GM12878 (cell line): ENCODE data around the gene SMR3B. TPM values are rescaled to one million over a fixed set of nuclear protein-coding genes. Genes with fewer than 3 reads are reported as not detected.

ENCODE experiments used
- ATAC-seq: fragments of 200-7000 bp; cut with Tn5 transposase; 3 replicates; pipeline ENCODE4 v1.9.1; 2020; ENCODE audit warnings: mild to moderate bottlenecking, moderate library complexity
- BruUV-seq: library from RNA; stranded (reverse); fragments of 400-500 nt; replicated peaks from 2 replicates; lab custom pipeline; 2021; lab: Mats Ljungman, UMichigan
- CTCF ChIA-PET: fragments of 300-600 bp; sonication (Branson Sonifier 250); formaldehyde crosslinking; extraction: SDS; loops from one replicate; lab custom pipeline; 2021; ENCODE audit warnings: inconsistent platforms; lab: Yijun Ruan, JAX
- POLR2A ChIA-PET: fragments of 350-600 bp; formaldehyde crosslinking; extraction: SDS; loops from one replicate; lab custom pipeline; 2021; ENCODE audit warnings: inconsistent platforms; lab: Charles Lee
- RAD21 ChIA-PET: fragments of 300-600 bp; sonication (Branson Sonifier 250); formaldehyde crosslinking; loops from one replicate; lab custom pipeline; 2023; ENCODE audit warnings: antibody characterized with exemption; ENCODE audit not compliant: unreplicated experiment; lab: Charles Lee
- SMC1A ChIA-PET: fragments of 300-600 bp; sonication (Branson Sonifier 250); formaldehyde crosslinking; loops from one replicate; lab custom pipeline; 2023; ENCODE audit not compliant: unreplicated experiment, uncharacterized antibody; lab: Charles Lee
- DNase-seq: peaks from one replicate; pipeline ENCODE4 v3.0.0-alpha.2; 2011; ENCODE audit warnings: low read depth, low spot score
- FAIRE-seq: peaks from 3 replicates; lab custom pipeline; 2011; peaks lifted over from hg19 to GRCh38; lab: Jason Lieb, UNC
- H2AFZ ChIP-seq: 2 replicates; pipeline ENCODE4 v1.6.0; 2011; ENCODE audit warnings: low read depth, low read length, control low read depth; ENCODE audit not compliant: control insufficient read depth
- H3K27ac ChIP-seq: 2 replicates; pipeline ENCODE4 v1.5.1; 2011; ENCODE audit warnings: control low read depth; ENCODE audit not compliant: control insufficient read depth, insufficient read depth
- H3K27me3 ChIP-seq, 2 experiments: replicated peaks in 1 of 2; 2 replicates each; pipeline versions ENCODE4 v1.6.0 to v1.6.1; 2011; ENCODE audit warnings: low read length in 1 of 2; ENCODE audit not compliant: control insufficient read depth in 2 of 2, insufficient read depth in 2 of 2
- H3K36me3 ChIP-seq, 2 experiments: 2 replicates each; pipeline ENCODE4 v1.5.1; 2011; ENCODE audit warnings: low read length in 1 of 2; ENCODE audit not compliant: control insufficient read depth in 2 of 2, insufficient read depth in 2 of 2
- H3K4me1 ChIP-seq: 2 replicates; pipeline ENCODE4 v1.6.1; 2011; ENCODE audit warnings: mild to moderate bottlenecking, low read length, moderate library complexity, mixed read lengths; ENCODE audit not compliant: control insufficient read depth, insufficient read depth
- H3K4me2 ChIP-seq: 2 replicates; pipeline ENCODE4 v1.6.0; 2011; ENCODE audit warnings: control low read depth; ENCODE audit not compliant: control insufficient read depth, insufficient read depth
- H3K4me3 ChIP-seq: fragments of 200-600 bp; sonication (generic); 2 replicates; pipeline ENCODE4 v1.5.1; 2016
- H3K79me2 ChIP-seq: 2 replicates; pipeline ENCODE4 v1.6.0; 2011; ENCODE audit warnings: low read length; ENCODE audit not compliant: control insufficient read depth, insufficient read depth
- H3K9ac ChIP-seq: 2 replicates; pipeline ENCODE4 v1.8.0; 2011; ENCODE audit warnings: low read length, control low read depth, mixed read lengths; ENCODE audit not compliant: control insufficient read depth, insufficient read depth
- H3K9me3 ChIP-seq: replicated peaks from 3 replicates; pipeline ENCODE4 v1.5.1; 2011; ENCODE audit warnings: mild to moderate bottlenecking, low read length; ENCODE audit not compliant: control insufficient read depth, insufficient read depth
- H4K20me1 ChIP-seq: 2 replicates; pipeline ENCODE4 v1.6.0; 2011; ENCODE audit not compliant: control insufficient read depth, insufficient read depth
- ATF2 ChIP-seq: IDR thresholded peaks from 2 replicates; pipeline ENCODE4 v1.6.1; 2012; ENCODE audit warnings: low read length, inconsistent platforms
- ATF3 ChIP-seq: IDR thresholded peaks from 2 replicates; pipeline ENCODE4 v1.6.1; 2011; ENCODE audit warnings: low read depth, mild to moderate bottlenecking, low read length, moderate library complexity, borderline replicate concordance; ENCODE audit errors: extremely low read depth
- ATF7 ChIP-seq: fragments of 450-650 bp; IDR thresholded peaks from 2 replicates; pipeline ENCODE4 v1.6.1; 2016; ENCODE audit warnings: low read depth, mild to moderate bottlenecking
- CEBPB ChIP-seq, 2 experiments: fragments of 150-350 bp in 1 of 2; IDR thresholded peaks; 2 replicates each; pipeline ENCODE4 v1.6.1; 2012 to 2014; ENCODE audit warnings: low read depth in 2 of 2, low read length in 2 of 2, borderline replicate concordance in 1 of 2, inconsistent platforms in 1 of 2
- DPF2 ChIP-seq: fragments of 450-650 bp; IDR thresholded peaks from 2 replicates; pipeline ENCODE4 v1.6.1; 2017; ENCODE audit warnings: mild to moderate bottlenecking
- EP300 ChIP-seq, 2 experiments: fragments of 150-350 bp in 1 of 2; IDR thresholded peaks; 2 replicates each; pipeline ENCODE4 v1.6.1; 2011 to 2012; ENCODE audit warnings: low read depth in 2 of 2, low read length in 2 of 2, borderline replicate concordance in 1 of 2, improper control_type of control experiment in 1 of 2, inconsistent platforms in 1 of 2; ENCODE audit not compliant: control insufficient read depth in 1 of 2
- ESRRA ChIP-seq: IDR thresholded peaks from 2 replicates; pipeline ENCODE4 v1.6.1; 2012; ENCODE audit warnings: mild to moderate bottlenecking, low read length, improper control_type of control experiment
- IKZF1 ChIP-seq: fragments of 450-650 bp; conservative IDR thresholded peaks from 2 replicates; pipeline ENCODE4 v1.6.1; 2017; ENCODE audit warnings: antibody characterized with exemption, mild to moderate bottlenecking
- JUNB ChIP-seq: IDR thresholded peaks from 2 replicates; pipeline ENCODE4 v1.6.1; 2016; ENCODE audit warnings: antibody characterized with exemption, mild to moderate bottlenecking
- LARP7 ChIP-seq: fragments of 450-650 bp; IDR thresholded peaks from 2 replicates; pipeline ENCODE4 v1.6.1; 2017; ENCODE audit warnings: mild to moderate bottlenecking
- MEF2B ChIP-seq: fragments of 450-650 bp; IDR thresholded peaks from 2 replicates; pipeline ENCODE4 v1.6.1; 2018; ENCODE audit warnings: mild to moderate bottlenecking, moderate library complexity; ENCODE audit not compliant: partially characterized antibody, poor library complexity, severe bottlenecking
- MXI1 ChIP-seq: fragments of 150-350 bp; IDR thresholded peaks from 2 replicates; pipeline ENCODE4 v1.6.1; 2011; ENCODE audit warnings: low read depth, mild to moderate bottlenecking, inconsistent platforms, low read length, improper control_type of control experiment
- NBN ChIP-seq: fragments of 450-650 bp; IDR thresholded peaks from 2 replicates; pipeline ENCODE4 v1.6.1; 2016
- NFYB ChIP-seq: IDR thresholded peaks from 2 replicates; pipeline ENCODE4 v1.6.1; 2011; ENCODE audit warnings: low read depth, mild to moderate bottlenecking, low read length, improper control_type of control experiment, moderate library complexity; ENCODE audit not compliant: insufficient read depth
- NR2F1 ChIP-seq: fragments of 450-650 bp; conservative IDR thresholded peaks from 2 replicates; pipeline ENCODE4 v1.6.1; 2017; ENCODE audit warnings: mild to moderate bottlenecking
- NRF1 ChIP-seq: conservative IDR thresholded peaks from 2 replicates; pipeline ENCODE4 v1.6.1; 2011; ENCODE audit warnings: mild to moderate bottlenecking, low read depth, low read length, improper control_type of control experiment
- PBX3 ChIP-seq: IDR thresholded peaks from 2 replicates; pipeline ENCODE4 v1.6.1; 2011; ENCODE audit warnings: mild to moderate bottlenecking, low read depth, low read length, moderate library complexity; ENCODE audit not compliant: insufficient replicate concordance
- PKNOX1 ChIP-seq: fragments of 450-650 bp; IDR thresholded peaks from 2 replicates; pipeline ENCODE4 v1.6.1; 2016; ENCODE audit warnings: mild to moderate bottlenecking
- RAD21 ChIP-seq: IDR thresholded peaks from 2 replicates; pipeline ENCODE4 v1.6.1; 2011; ENCODE audit warnings: mild to moderate bottlenecking, low read depth, low read length, moderate library complexity; ENCODE audit not compliant: insufficient read depth
- RFX5 ChIP-seq: IDR thresholded peaks from 2 replicates; pipeline ENCODE4 v1.6.1; 2011; ENCODE audit warnings: low read depth, low read length, improper control_type of control experiment
- SMAD1 ChIP-seq: fragments of 450-650 bp; IDR thresholded peaks from 2 replicates; pipeline ENCODE4 v1.6.1; 2018; ENCODE audit warnings: mild to moderate bottlenecking, low read depth; ENCODE audit not compliant: partially characterized antibody
- SUPT20H ChIP-seq: IDR thresholded peaks from 2 replicates; pipeline ENCODE4 v1.6.1; 2011; ENCODE audit warnings: low read depth, mild to moderate bottlenecking, low read length, moderate library complexity, borderline replicate concordance; ENCODE audit not compliant: control insufficient read depth
- WGBS: methylation state at CpG from one replicate; pipeline ENCODE4 v1.1.6; 2016; ENCODE audit warnings: low lambda C conversion rate; ENCODE audit not compliant: insufficient replicate concordance, insufficient coverage; ENCODE audit errors: missing lambda C conversion rate; 5-methylcytosine and 5-hydroxymethylcytosine counted together
- in situ Hi-C: fragments of 300-500 bp; cut with MboI; formaldehyde crosslinking; loops from 9 replicates; pipeline ENCODE4 v1.14.3; 2018; ENCODE audit warnings: mixed read lengths
- intact Hi-C: fragments of 100-400 bp; cut with micrococcal nuclease; formaldehyde crosslinking; loops from one replicate; pipeline ENCODE4 v1.14.2; 2022; ENCODE audit not compliant: unreplicated experiment
- polyA plus RNA-seq, 11 experiments: library from polyadenylated mRNA; depleted of rRNA in 4 of 11; unstranded in 6 of 11; stranded (reverse) in 5 of 11; fragments of >200 nt; fragmentation: Nextera tagmentation in 4 of 11; fragmentation: Illumina TruSeq in 1 of 11; extraction: Ambion mirVana in 4 of 11; extraction: Trizol in 1 of 11; gene quantifications; 1 replicate in 1 of 11; 2 replicates in 10 of 11; pipeline versions ENCODE4 v1.2.1 to v1.2.3, GENCODE V29; 2011 to 2016; ENCODE audit warnings: inconsistent platforms in 2 of 11, missing spikeins in 2 of 11, low read depth in 1 of 11
- total RNA-seq, 4 experiments: library from RNA; depleted of rRNA in 3 of 4; stranded (reverse); fragments of >200 nt in 3 of 4; fragmentation: Illumina TruSeq in 1 of 4; extraction: Trizol in 1 of 4; gene quantifications; 2 replicates each; pipeline versions ENCODE4 v1.2.1 to v1.2.3, GENCODE V29; 2013 to 2021

The SMR3B gene
- total and polyA plus RNA-seq, 10 of the 15 experiments (the other 5 are each of a cell fraction or from before 2014, with no cell fraction given), result 0.32 TPM; not detected in 9

GRCh38 chr4:70364002-70364401 lies 18.9 kb upstream of the SMR3B start:
- Histone ChIP-seq H2AFZ (no peak overlapping the region), H3K4me1 (no peaks in the 10 kb centered on the region), H3K36me3 (no peaks in the 10 kb centered on the region), H3K9me3 (no peaks in the 10 kb centered on the region), H3K9ac (no peak overlapping the region), H3K27me3 (no peaks in the 10 kb centered on the region), H3K27ac (no peak overlapping the region), H3K4me3 (no peak overlapping the region), H3K79me2 (no peaks in the 10 kb centered on the region), H3K4me2 (no peak overlapping the region), H4K20me1 (no peaks in the 10 kb centered on the region)
- ChIA-PET POLR2A (interaction anchor here (0.6 to 1.3 kb wide), 2 partner anchors 21 to 36 kb away, joined by 3 read pairs; no protein-coding TSS in a partner anchor), SMC1A (interaction anchor here (0.8 to 2.9 kb wide), 12 partner anchors 7 to 140 kb away, joined by 3 to 8 read pairs (median 4); partner anchors contain the start of genes OPRPN and SMR3B), RAD21 (interaction anchor here (1.1 to 1.5 kb wide), 3 partner anchors 12 to 42 kb away, joined by 3 to 4 read pairs (median 4); no protein-coding TSS in a partner anchor), CTCF (interaction anchor here (0.8 to 3.0 kb wide), 2 partner anchors 17 to 32 kb away, joined by 3 to 12 read pairs; partner anchors contain the start of gene OPRPN)
- intact Hi-C loops (no loop called here), in situ Hi-C loops (no loop called here)
- 18% methylated on average over 5 of the region's 5 CpGs for WGBS
- BruUV-seq, result no TSS peak
- FAIRE-seq (no peak), ATAC-seq (peak; percentile 69), DNase-seq (no peak)
- TF ChIP-seq RFX5 (no peak), JUNB (no peak), IKZF1 (peak; percentile 59), SMAD1 (no peak), ATF3 (no peak), LARP7 (no peak), DPF2 (peak; percentile 40; the same call in 1 of the 2 replicates), PBX3 (no peak), SUPT20H (no peak), RAD21 (no peak), ATF2 (no peak), PKNOX1 (no peak), EP300 (IDR thresholded peaks at IDR 0.05; ENCODE audit: borderline replicate concordance in 1 of 2, control insufficient read depth in 1 of 2, low read depth in 2 of 2, low read length in 2 of 2) (peak; percentile 29 to 34; a peak in 2 of 4 replicates), MEF2B (peak; percentile 68), NFYB (no peak), MXI1 (no peak), ATF7 (peak; percentile 50), NRF1 (no peak), NR2F1 (peak; percentile 90), CEBPB (IDR thresholded peaks at IDR 0.05; ENCODE audit: borderline replicate concordance in 1 of 2, low read depth in 2 of 2, low read length in 2 of 2) (no peak), ESRRA (no peak), NBN (no peak)
